Measurements from ENCODE around the gene COBLL1. TPM values are rescaled to one million over a fixed set of nuclear protein-coding genes. Genes with fewer than 3 reads are reported as not detected.

COBLL1 gene
- total and polyA plus RNA-seq, 2 donors (not counting 1 experiment from before 2014, with no cell fraction given): 10.1 to 11.9 TPM

GRCh38 chr2:164706522-164706921, 135.1 kb downstream of the COBLL1 start:
- Histone ChIP-seq H3K9ac (ENCODE audit: insufficient read depth, low read length) (no peak overlapping the region), H4K20me1 (ENCODE audit: control insufficient read depth, extremely low read depth, insufficient read depth, low read length) (no peaks in the 10 kb centered on the region), H3K9me3 (ENCODE audit: control insufficient read depth, insufficient read depth, low read depth, low read length) (no peaks in the 10 kb centered on the region), H3K4me2 (ENCODE audit: extremely low read depth, insufficient read depth, low read length) (peak overlapping the region; percentile 36), H3K27ac (ENCODE audit: insufficient read depth, low read length) (no peak overlapping the region), H3K27me3 (ENCODE audit: control insufficient read depth, insufficient read depth, low read length) (no peaks in the 10 kb centered on the region), H2AFZ (ENCODE audit: low read length) (no peak overlapping the region), H3K36me3 (ENCODE audit: control insufficient read depth, insufficient read depth, low read length) (no peaks in the 10 kb centered on the region), H3K4me3 (replicated peaks in 1 of 4; ENCODE audit: control extremely low read depth in 1 of 4, insufficient read depth in 1 of 4, low read depth in 3 of 4, low read length in 4 of 4) (no peak overlapping the region), H3K4me1 (ENCODE audit: control insufficient read depth, extremely low read depth, insufficient read depth, low read length) (peaks cover 3% of the 10 kb centered on the region), H3K79me2 (ENCODE audit: control insufficient read depth, insufficient read depth, low read length) (no peaks in the 10 kb centered on the region)
- no peak for TF ChIP-seq EZH2 (IDR thresholded peaks at IDR 0.05; ENCODE audit: low read length, missing control alignments)
- no peak for TF ChIP-seq CTCF (conservative IDR thresholded peaks at IDR 0.05 in 1 of 2, IDR thresholded peaks at IDR 0.05 in 1 of 2; ENCODE audit: low read depth in 1 of 2, low read length in 2 of 2)
- DNase-seq (ENCODE audit: low read depth in 2 of 2): peak in 1 of 2 donors; percentile 83

GRCh38 chr2:164705412-164706167, 136.0 kb downstream of the COBLL1 start:
- Histone ChIP-seq H3K79me2 (ENCODE audit: control insufficient read depth, insufficient read depth, low read length) (no peaks in the 10 kb centered on the region), H3K9ac (ENCODE audit: insufficient read depth, low read length) (no peak overlapping the region), H3K4me3 (replicated peaks in 1 of 4; ENCODE audit: control extremely low read depth in 1 of 4, insufficient read depth in 1 of 4, low read depth in 3 of 4, low read length in 4 of 4) (no peak overlapping the region), H3K36me3 (ENCODE audit: control insufficient read depth, insufficient read depth, low read length) (no peaks in the 10 kb centered on the region), H3K4me2 (ENCODE audit: extremely low read depth, insufficient read depth, low read length) (no peak overlapping the region), H3K27ac (ENCODE audit: insufficient read depth, low read length) (no peak overlapping the region), H4K20me1 (ENCODE audit: control insufficient read depth, extremely low read depth, insufficient read depth, low read length) (no peaks in the 10 kb centered on the region), H2AFZ (ENCODE audit: low read length) (no peak overlapping the region), H3K4me1 (ENCODE audit: control insufficient read depth, extremely low read depth, insufficient read depth, low read length) (peaks cover 3% of the 10 kb centered on the region), H3K9me3 (ENCODE audit: control insufficient read depth, insufficient read depth, low read depth, low read length) (no peaks in the 10 kb centered on the region), H3K27me3 (ENCODE audit: control insufficient read depth, insufficient read depth, low read length) (no peaks in the 10 kb centered on the region)
- no peak for TF ChIP-seq CTCF (conservative IDR thresholded peaks at IDR 0.05 in 1 of 2, IDR thresholded peaks at IDR 0.05 in 1 of 2; ENCODE audit: low read depth in 1 of 2, low read length in 2 of 2)
- TF ChIP-seq EZH2 (IDR thresholded peaks at IDR 0.05; ENCODE audit: low read length, missing control alignments): no peak
- no peak for DNase-seq (ENCODE audit: low read depth in 2 of 2)

GRCh38 chr2:164703915-164704706, 137.5 kb downstream of the COBLL1 start:
- DNase-seq (ENCODE audit: low read depth in 2 of 2): no peak
- Histone ChIP-seq H3K36me3 (ENCODE audit: control insufficient read depth, insufficient read depth, low read length) (no peaks in the 10 kb centered on the region), H3K4me3 (replicated peaks in 1 of 4; ENCODE audit: control extremely low read depth in 1 of 4, insufficient read depth in 1 of 4, low read depth in 3 of 4, low read length in 4 of 4) (no peak overlapping the region), H2AFZ (ENCODE audit: low read length) (no peak overlapping the region), H3K27me3 (ENCODE audit: control insufficient read depth, insufficient read depth, low read length) (no peaks in the 10 kb centered on the region), H3K4me1 (ENCODE audit: control insufficient read depth, extremely low read depth, insufficient read depth, low read length) (peaks cover 3% of the 10 kb centered on the region), H4K20me1 (ENCODE audit: control insufficient read depth, extremely low read depth, insufficient read depth, low read length) (no peaks in the 10 kb centered on the region), H3K9me3 (ENCODE audit: control insufficient read depth, insufficient read depth, low read depth, low read length) (no peaks in the 10 kb centered on the region), H3K27ac (ENCODE audit: insufficient read depth, low read length) (no peak overlapping the region), H3K79me2 (ENCODE audit: control insufficient read depth, insufficient read depth, low read length) (no peaks in the 10 kb centered on the region), H3K9ac (ENCODE audit: insufficient read depth, low read length) (no peak overlapping the region), H3K4me2 (ENCODE audit: extremely low read depth, insufficient read depth, low read length) (no peak overlapping the region)
- TF ChIP-seq CTCF (conservative IDR thresholded peaks at IDR 0.05 in 1 of 2, IDR thresholded peaks at IDR 0.05 in 1 of 2; ENCODE audit: low read depth in 1 of 2, low read length in 2 of 2) (no peak), EZH2 (IDR thresholded peaks at IDR 0.05; ENCODE audit: low read length, missing control alignments) (no peak)

Measured in fibroblast of lung (primary cell).